ENCODE measurements around the gene OOSP2. TPM values are rescaled to one million over a fixed set of nuclear protein-coding genes. Genes with fewer than 3 reads are reported as not detected.
"Not testable (repeated sequence)": the region's sequence is repeated elsewhere in the genome, so short reads cannot be mapped to it uniquely, and the experiment has no call there.

The OOSP2 gene
- total RNA-seq, 1 donor = not detected

GRCh38 chr11:60059521-60060240 is 19.5 kb downstream of the OOSP2 start:
- no peak for TF ChIP-seq CTCF (IDR thresholded peaks at IDR 0.05; ENCODE audit: insufficient read depth, low read depth, low read length)
- no peak for DNase-seq (ENCODE audit: low read depth)

GRCh38 chr11:60064111-60064510 is 23.9 kb downstream of the OOSP2 start:
- no peak for TF ChIP-seq CTCF (IDR thresholded peaks at IDR 0.05; ENCODE audit: insufficient read depth, low read depth, low read length)
- DNase-seq (ENCODE audit: low read depth) = no peak
- H3K4me3 ChIP-seq (ENCODE audit: low read depth, low read length) = no peak overlapping the region

More at GRCh38 chr11:60059521-60060240, 19.5 kb downstream of the OOSP2 start:
- H3K4me3 ChIP-seq (ENCODE audit: low read depth, low read length) = no peak overlapping the region

GRCh38 chr11:60065801-60066200 is 25.6 kb downstream of the OOSP2 start:
- DNase-seq (ENCODE audit: low read depth) = no peak
- no peak for TF ChIP-seq CTCF (IDR thresholded peaks at IDR 0.05; ENCODE audit: insufficient read depth, low read depth, low read length)
- H3K4me3 ChIP-seq (ENCODE audit: low read depth, low read length) = no peak overlapping the region

- H3K4me3 ChIP-seq (ENCODE audit: low read depth, low read length) = no peak overlapping the region
- no peak for TF ChIP-seq CTCF (IDR thresholded peaks at IDR 0.05; ENCODE audit: insufficient read depth, low read depth, low read length)
- DNase-seq (ENCODE audit: low read depth) = no peak
Observed at GRCh38 chr11:60069450-60069849, 29.2 kb downstream of the OOSP2 start.

GRCh38 chr11:60071644-60072043 is 31.4 kb downstream of the OOSP2 start:
- H3K4me3 ChIP-seq (ENCODE audit: low read depth, low read length); DNase-seq (ENCODE audit: low read depth): not testable (repeated sequence)

GRCh38 chr11:60077216-60077817 is 37.1 kb downstream of the OOSP2 start:
- TF ChIP-seq CTCF (IDR thresholded peaks at IDR 0.05; ENCODE audit: insufficient read depth, low read depth, low read length) = no peak
- no peak for DNase-seq (ENCODE audit: low read depth)
- H3K4me3 ChIP-seq (ENCODE audit: low read depth, low read length) = no peak overlapping the region

GRCh38 chr11:60077981-60078380 is 37.8 kb downstream of the OOSP2 start:
- no peak for DNase-seq (ENCODE audit: low read depth)
- H3K4me3 ChIP-seq (ENCODE audit: low read depth, low read length) = no peak overlapping the region
- TF ChIP-seq CTCF (IDR thresholded peaks at IDR 0.05; ENCODE audit: insufficient read depth, low read depth, low read length) = no peak
